HCT116 (cell line): ENCODE data around the gene AGAP1. TPM values are rescaled to one million over a fixed set of nuclear protein-coding genes. Genes with fewer than 3 reads are reported as not detected.

Source experiments
- ATAC-seq: fragments of 200-7000 bp; cut with Tn5 transposase; 2 replicates; pipeline ENCODE4 v1.9.1; 2020; ENCODE audit warnings: mild to moderate bottlenecking, moderate library complexity
- BruUV-seq: library from RNA; stranded (reverse); fragments of 400-500 nt; replicated peaks from 2 replicates; lab custom pipeline; 2021; lab: Mats Ljungman, UMichigan
- CTCF ChIA-PET: fragments of 300-600 bp; sonication (Branson Sonifier 250); formaldehyde crosslinking; loops from one replicate; lab custom pipeline; 2021; ENCODE audit warnings: antibody characterized with exemption; lab: Charles Lee
- POLR2A ChIA-PET: fragments of 300-600, 350-600 bp; sonication (Branson Sonifier 250); formaldehyde crosslinking; loops from one replicate; lab custom pipeline; 2021; ENCODE audit warnings: antibody characterized with exemption; lab: Charles Lee
- RAD21 ChIA-PET, 2 experiments: fragments of 300-600 bp; sonication (Branson Sonifier 250); formaldehyde crosslinking; loops; one replicate each; lab custom pipeline; 2023; ENCODE audit warnings: low total read pairs in 2 of 2; ENCODE audit not compliant: uncharacterized antibody in 2 of 2, unreplicated experiment in 2 of 2, low non-redundant PET in 1 of 2; lab: Charles Lee
- DNase-seq: peaks from one replicate; pipeline ENCODE4 v3.0.0-alpha.2; 2010; ENCODE audit warnings: low read depth, low spot score
- H2AFZ ChIP-seq: fragments of 200-600 bp; shearing (Covaris generic), sonication (generic); 2 replicates; pipeline ENCODE4 v1.6.1; 2017; ENCODE audit warnings: low read depth, mixed run types, mixed read lengths, antibody characterized with exemption, low read length; ENCODE audit not compliant: poor library complexity, severe bottlenecking
- H3K27ac ChIP-seq: 2 replicates; pipeline ENCODE4 v1.5.1; 2012; ENCODE audit warnings: low read depth, low read length
- H3K27me3 ChIP-seq: fragments of 200-600 bp; sonication (generic); 2 replicates; pipeline ENCODE4 v1.6.1; 2016; ENCODE audit warnings: mixed run types, low read length, mixed read lengths; ENCODE audit not compliant: insufficient read depth
- H3K36me3 ChIP-seq, 2 experiments: fragments of 200-500 bp in 1 of 2; fragments of 200-600 bp in 1 of 2; sonication (Bioruptor generic) in 1 of 2; sonication (generic) in 1 of 2; 2 replicates each; pipeline versions ENCODE4 v1.5.1 to v1.6.1; 2014 to 2016; ENCODE audit warnings: low read length in 2 of 2, inconsistent platforms in 1 of 2, mixed read lengths in 1 of 2, mixed run types in 1 of 2; ENCODE audit not compliant: insufficient read depth in 2 of 2, control insufficient read depth in 1 of 2
- H3K4me1 ChIP-seq, 2 experiments: fragments of 200-600 bp in 1 of 2; sonication (generic) in 1 of 2; 2 replicates each; pipeline versions ENCODE4 v1.5.1 to v1.6.1; 2012 to 2017; ENCODE audit warnings: low read length in 2 of 2, inconsistent platforms in 1 of 2, mild to moderate bottlenecking in 1 of 2, mixed read lengths in 1 of 2, mixed run types in 1 of 2, moderate library complexity in 1 of 2; ENCODE audit not compliant: insufficient read depth in 2 of 2, control insufficient read depth in 1 of 2
- H3K4me2 ChIP-seq: fragments of 200-600 bp; sonication (generic); 2 replicates; pipeline ENCODE4 v1.6.1; 2017; ENCODE audit warnings: mixed run types, low read length, mixed read lengths
- H3K4me3 ChIP-seq, 2 experiments: fragments of 200-600 bp in 1 of 2; sonication (generic) in 1 of 2; replicated peaks in 1 of 2; 2 replicates each; pipeline ENCODE4 v1.5.1; 2011 to 2016; ENCODE audit warnings: low read length in 2 of 2, control low read depth in 1 of 2, low read depth in 1 of 2, mild to moderate bottlenecking in 1 of 2, mixed read lengths in 1 of 2, mixed run types in 1 of 2
- H3K79me2 ChIP-seq: fragments of 200-600 bp; sonication (generic); 2 replicates; pipeline ENCODE4 v1.6.1; 2017; ENCODE audit warnings: mild to moderate bottlenecking, mixed run types, low read length, moderate library complexity, mixed read lengths; ENCODE audit not compliant: insufficient read depth
- H3K9ac ChIP-seq: fragments of 200-600 bp; sonication (generic); 2 replicates; pipeline ENCODE4 v1.6.1; 2016; ENCODE audit warnings: low read length, mixed read lengths
- H3K9me2 ChIP-seq: fragments of 200-600 bp; sonication (generic), shearing (Covaris generic); 2 replicates; pipeline ENCODE4 v1.6.1; 2017; ENCODE audit warnings: mixed run types, mild to moderate bottlenecking, moderate library complexity; ENCODE audit not compliant: insufficient read depth
- H3K9me3 ChIP-seq, 2 experiments: fragments of 200-500 bp in 1 of 2; fragments of 200-600 bp in 1 of 2; sonication (Bioruptor generic) in 1 of 2; sonication (generic) in 1 of 2; 2 replicates each; pipeline ENCODE4 v1.6.1; 2014 to 2017; ENCODE audit warnings: low read length in 2 of 2, mixed read lengths in 2 of 2, inconsistent platforms in 1 of 2, low read depth in 1 of 2, mild to moderate bottlenecking in 1 of 2, mixed run types in 1 of 2, moderate library complexity in 1 of 2; ENCODE audit not compliant: control insufficient read depth in 1 of 2, insufficient read depth in 1 of 2
- H4K20me1 ChIP-seq: fragments of 200-600 bp; sonication (generic), shearing (Covaris generic); 2 replicates; pipeline ENCODE4 v1.6.1; 2017; ENCODE audit warnings: mixed run types, mild to moderate bottlenecking, moderate library complexity; ENCODE audit not compliant: insufficient read depth
- CTCF ChIP-seq, 3 experiments: fragments of 200-600 bp in 1 of 3; sonication (generic) in 1 of 3; IDR thresholded peaks in 2 of 3; conservative IDR thresholded peaks in 1 of 3; 2 replicates each; pipeline ENCODE4 v1.5.1; 2012 to 2017; ENCODE audit warnings: low read depth in 2 of 3, low read length in 2 of 3, antibody characterized with exemption in 1 of 3, borderline replicate concordance in 1 of 3, control low read depth in 1 of 3, mild to moderate bottlenecking in 1 of 3, mixed read lengths in 1 of 3, mixed run types in 1 of 3, moderate library complexity in 1 of 3; ENCODE audit not compliant: insufficient read depth in 1 of 3
- ELF1 ChIP-seq: IDR thresholded peaks from 2 replicates; pipeline ENCODE4 v1.6.1; 2012; ENCODE audit warnings: low read depth, borderline replicate concordance
- EZH2 ChIP-seq: fragments of 200-600 bp; sonication (generic); IDR thresholded peaks from 2 replicates; pipeline ENCODE4 v1.6.1; 2017; ENCODE audit warnings: antibody characterized with exemption, mixed run types
- EZH2phosphoT487 ChIP-seq: fragments of 200-600 bp; IDR thresholded peaks from 2 replicates; pipeline ENCODE4 v1.6.1; 2018; ENCODE audit warnings: antibody characterized with exemption, borderline replicate concordance
- JUND ChIP-seq: IDR thresholded peaks from 2 replicates; pipeline ENCODE4 v1.6.1; 2012
- POLR2AphosphoS5 ChIP-seq: IDR thresholded peaks from 2 replicates; pipeline ENCODE4 v1.6.1; 2011; ENCODE audit warnings: mild to moderate bottlenecking, low read depth, low read length, moderate library complexity
- REST ChIP-seq: IDR thresholded peaks from 2 replicates; pipeline ENCODE4 v1.6.1; 2012; ENCODE audit warnings: low read depth
- SIN3A ChIP-seq: IDR thresholded peaks from 2 replicates; pipeline ENCODE4 v1.6.1; 2012; ENCODE audit warnings: low read depth
- SP1 ChIP-seq: IDR thresholded peaks from 2 replicates; pipeline ENCODE4 v1.6.1; 2012; ENCODE audit warnings: low read depth
- YY1 ChIP-seq: IDR thresholded peaks from 2 replicates; pipeline ENCODE4 v1.6.1; 2011; ENCODE audit warnings: low read length, low read depth, moderate library complexity, mild to moderate bottlenecking; ENCODE audit not compliant: insufficient replicate concordance; ENCODE audit errors: extremely low read depth
- ZFX ChIP-seq: fragments of 450-650 bp; IDR thresholded peaks from 2 replicates; pipeline ENCODE4 v1.6.1; 2017
- intact Hi-C: fragments of 100-400 bp; cut with micrococcal nuclease; formaldehyde crosslinking; loops from 2 replicates; pipeline ENCODE4 v1.10.0; 2022
- total RNA-seq: library from RNA; stranded (reverse); gene quantifications from one replicate; pipeline ENCODE4 v1.2.1, GENCODE V29; 2021; ENCODE audit not compliant: unreplicated experiment
- TF ChIP-seq, protein P1 (sequence below): IDR thresholded peaks from 2 replicates; pipeline ENCODE4 v1.6.1; 2012

Gene AGAP1
- total RNA-seq, 1 experiment from 2014 or later: 43.8 TPM

- H3K27me3 ChIP-seq: no peaks in the 10 kb centered on the region
- no peak overlapping the region for H2AFZ ChIP-seq
- ATAC-seq: no peak
- H3K9ac ChIP-seq: no peak overlapping the region
- CTCF ChIA-PET: no interaction called here
- H3K36me3 ChIP-seq: no peaks in the 10 kb centered on the region
- RAD21 ChIA-PET: no interaction called here
- intact Hi-C loops: no loop called here
- H3K4me2 ChIP-seq: no peak overlapping the region
- no peaks in the 10 kb centered on the region for H3K9me3 ChIP-seq
- no peaks in the 10 kb centered on the region for H3K79me2 ChIP-seq
- H3K9me2 ChIP-seq: no peaks in the 10 kb centered on the region
- no TSS peak for BruUV-seq
- H4K20me1 ChIP-seq: no peaks in the 10 kb centered on the region
- TF ChIP-seq EZH2phosphoT487: no peak
- TF ChIP-seq, protein P1, sequence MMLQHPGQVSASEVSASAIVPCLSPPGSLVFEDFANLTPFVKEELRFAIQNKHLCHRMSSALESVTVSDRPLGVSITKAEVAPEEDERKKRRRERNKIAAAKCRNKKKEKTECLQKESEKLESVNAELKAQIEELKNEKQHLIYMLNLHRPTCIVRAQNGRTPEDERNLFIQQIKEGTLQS: no peak
- TF ChIP-seq ELF1: no peak
- no peak for TF ChIP-seq ZFX
- no peak for TF ChIP-seq YY1
- no peak for TF ChIP-seq CTCF (IDR thresholded peaks at IDR 0.05 in 2 of 3, conservative IDR thresholded peaks at IDR 0.05 in 1 of 3; ENCODE audit: borderline replicate concordance in 1 of 3, insufficient read depth in 1 of 3, low read depth in 2 of 3, low read length in 2 of 3)
- no peak for TF ChIP-seq SIN3A
- no peak for TF ChIP-seq EZH2
- no peak for TF ChIP-seq POLR2AphosphoS5
- no peak for TF ChIP-seq SP1
- no peak for TF ChIP-seq REST
- TF ChIP-seq JUND: no peak
- DNase-seq: no peak
- H3K4me1 ChIP-seq: no peaks in the 10 kb centered on the region
- H3K4me3 ChIP-seq: no peak overlapping the region
- H3K27ac ChIP-seq: no peak overlapping the region
- POLR2A ChIA-PET: no interaction called here
Observed at GRCh38 chr2:236102971-236103370, 609.1 kb downstream of the AGAP1 start.
